Loucy (cell line): Measurements from ENCODE around the gene B3GALT6.

Experiments used
- CTCF ChIP-seq: fragments of 200-600 bp; sonication (generic); conservative IDR thresholded peaks from 2 replicates; pipeline ENCODE4 v1.5.1; 2014; ENCODE audit warnings: mild to moderate bottlenecking, antibody characterized with exemption, low read length
- EZH2phosphoT487 ChIP-seq: fragments of 200-600 bp; IDR thresholded peaks from 2 replicates; pipeline ENCODE4 v1.6.1; 2018; ENCODE audit warnings: antibody characterized with exemption, mild to moderate bottlenecking, moderate library complexity, borderline replicate concordance

GRCh38 chr1:1273512-1274298, 41.7 kb downstream of the B3GALT6 start, which contains the start of gene UBE2J2:
- TF ChIP-seq CTCF (peak; percentile 5; the same call in 1 of the 2 replicates), EZH2phosphoT487 (no peak)
